Activated T-cell treated with anti-CD3 and anti-CD28 coated beads for 48 hours (primary cell): Measurements from ENCODE around the gene CALHM3.
"Not testable (repeated sequence)": the region's sequence is repeated elsewhere in the genome, so short reads cannot be mapped to it uniquely, and the experiment has no call there.

Experiments
- DNase-seq: peaks from one replicate; pipeline ENCODE4 v3.0.0-alpha.2; 2020; ENCODE audit warnings: low read depth

CALHM3 gene

DNA sequence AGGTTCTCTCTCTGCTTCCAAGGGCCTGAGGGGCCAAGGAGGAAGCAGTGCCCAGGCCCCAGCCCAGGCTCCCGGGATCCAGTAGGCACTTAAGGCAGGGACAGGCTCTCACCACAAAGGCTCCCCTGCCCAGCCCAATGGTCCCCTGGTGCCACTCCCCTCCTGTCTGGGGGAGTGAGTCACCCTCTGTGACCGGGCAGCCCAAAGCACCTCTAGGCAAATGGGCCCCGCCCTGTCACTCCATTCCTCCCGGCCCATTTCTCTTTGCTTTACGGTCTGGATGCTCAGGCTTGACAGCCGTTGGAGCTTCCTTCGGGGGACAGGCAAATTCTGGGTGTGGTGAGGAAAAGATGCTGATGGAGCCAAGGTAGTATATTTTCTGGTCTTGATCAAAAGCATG, at the start of gene CALHM3:
Gene CALHM3 (minus strand): TSS at position 106 of the 400 bp plus-strand sequence. CDS start 208 bp downstream, outside the sequence.
- DNase-seq = no peak

- DNase-seq = no peak
These were observed 49.5 kb upstream of the CALHM3 start for GRCh38 chr10:103528549-103528948.

DNA sequence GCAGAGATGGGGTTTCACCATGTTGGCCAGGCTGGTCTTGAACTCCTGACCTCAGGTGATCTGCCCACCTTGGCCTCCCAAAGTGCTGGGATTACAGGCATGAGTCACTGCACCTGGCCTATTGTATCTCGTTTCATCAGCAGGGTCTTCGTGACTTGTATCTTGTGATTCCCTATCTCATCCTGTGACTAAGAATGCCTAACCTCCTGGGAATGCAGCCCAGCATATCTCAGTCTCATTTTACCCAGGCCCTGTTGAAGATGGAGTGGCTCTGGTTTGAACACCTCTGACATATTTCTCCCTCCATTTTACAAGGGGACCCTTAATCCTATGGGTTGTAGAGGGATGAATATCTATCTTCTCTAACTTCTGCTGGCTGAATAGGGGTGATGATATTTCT, 48.4 kb upstream of the CALHM3 start:
- not testable (repeated sequence) for DNase-seq

- no peak for DNase-seq
These were observed 46.9 kb upstream of the CALHM3 start for GRCh38 chr10:103525901-103526300.

DNA sequence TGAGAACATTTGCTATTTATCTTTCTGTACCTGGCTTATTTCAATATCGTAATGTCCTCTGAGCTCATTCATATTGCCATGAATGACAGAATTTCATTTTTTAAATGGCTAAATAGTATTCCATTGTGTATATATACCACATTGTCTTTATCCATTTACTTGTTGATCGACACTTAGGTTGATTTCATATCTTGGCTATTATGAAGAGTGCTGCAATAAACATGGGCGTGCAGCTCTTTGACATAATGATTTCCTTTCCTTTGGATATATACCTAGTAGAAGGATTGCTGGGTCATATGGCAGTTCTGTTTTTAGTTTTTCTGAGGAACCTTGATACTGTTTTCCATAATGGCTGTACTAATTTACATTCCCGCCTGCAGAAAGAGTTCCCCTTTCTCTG, 44.6 kb upstream of the CALHM3 start:
- no peak for DNase-seq

- not testable (repeated sequence) for DNase-seq
These were observed 43.0 kb upstream of the CALHM3 start for GRCh38 chr10:103522006-103522405.

DNA sequence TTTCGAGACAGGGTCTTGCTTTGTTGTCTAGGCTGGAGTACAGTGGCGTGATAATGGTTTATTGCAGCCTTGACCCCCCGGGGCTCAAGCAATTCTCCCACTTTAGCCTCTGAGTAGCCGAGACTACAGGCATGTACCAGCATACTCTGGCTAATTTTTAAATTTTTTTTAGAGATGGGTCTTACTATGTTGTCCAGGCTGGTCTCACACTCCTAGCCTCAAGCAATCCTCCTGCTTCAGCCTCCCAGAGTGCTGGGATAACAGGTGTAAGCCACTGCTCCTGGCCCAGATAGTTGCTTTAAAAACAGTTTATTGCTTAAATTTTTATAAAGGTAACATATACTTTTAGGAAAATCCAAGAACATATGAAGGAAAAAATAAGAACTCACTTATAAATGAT, 40.8 kb upstream of the CALHM3 start:
- DNase-seq = no peak

GRCh38 chr10:103517234-103518085, 38.4 kb upstream of the CALHM3 start:
- DNase-seq = no peak

- DNase-seq = no peak
These were observed 35.2 kb upstream of the CALHM3 start for GRCh38 chr10:103514244-103514643.

DNA sequence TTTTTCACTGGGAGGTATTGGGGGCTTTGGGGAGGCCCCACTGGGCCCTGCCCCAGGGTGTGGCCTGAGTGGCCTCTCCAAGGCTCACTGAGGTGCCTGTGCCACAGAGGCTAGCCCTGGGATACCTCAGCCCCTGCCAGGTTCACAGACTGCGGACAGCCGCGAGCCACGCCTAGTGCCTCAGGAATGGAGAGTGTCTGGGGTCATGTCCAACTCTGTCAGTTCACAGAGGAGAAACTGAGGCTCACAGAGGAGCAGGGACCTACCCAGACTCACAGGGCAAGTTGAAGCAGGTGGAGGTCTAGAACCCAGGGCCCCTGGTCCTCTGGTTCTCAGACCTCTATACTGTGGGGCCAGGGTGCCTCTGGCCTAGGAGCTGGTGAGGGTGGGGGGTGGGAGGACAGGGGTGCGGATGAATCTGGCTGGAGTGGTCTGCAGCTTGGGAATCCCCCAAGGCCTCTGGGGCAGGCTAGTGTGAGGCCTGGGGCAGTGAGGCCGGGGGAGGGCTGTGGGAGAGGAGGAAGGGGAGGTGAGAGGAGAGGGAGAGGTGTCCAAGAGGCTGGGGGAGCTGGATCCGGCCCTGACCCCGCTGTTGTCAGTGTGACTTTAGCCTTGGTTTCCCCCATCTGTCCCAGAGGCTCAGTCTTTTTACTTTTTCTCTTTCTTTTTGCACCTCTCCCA, 34.5 kb upstream of the CALHM3 start:
- no peak for DNase-seq

DNA sequence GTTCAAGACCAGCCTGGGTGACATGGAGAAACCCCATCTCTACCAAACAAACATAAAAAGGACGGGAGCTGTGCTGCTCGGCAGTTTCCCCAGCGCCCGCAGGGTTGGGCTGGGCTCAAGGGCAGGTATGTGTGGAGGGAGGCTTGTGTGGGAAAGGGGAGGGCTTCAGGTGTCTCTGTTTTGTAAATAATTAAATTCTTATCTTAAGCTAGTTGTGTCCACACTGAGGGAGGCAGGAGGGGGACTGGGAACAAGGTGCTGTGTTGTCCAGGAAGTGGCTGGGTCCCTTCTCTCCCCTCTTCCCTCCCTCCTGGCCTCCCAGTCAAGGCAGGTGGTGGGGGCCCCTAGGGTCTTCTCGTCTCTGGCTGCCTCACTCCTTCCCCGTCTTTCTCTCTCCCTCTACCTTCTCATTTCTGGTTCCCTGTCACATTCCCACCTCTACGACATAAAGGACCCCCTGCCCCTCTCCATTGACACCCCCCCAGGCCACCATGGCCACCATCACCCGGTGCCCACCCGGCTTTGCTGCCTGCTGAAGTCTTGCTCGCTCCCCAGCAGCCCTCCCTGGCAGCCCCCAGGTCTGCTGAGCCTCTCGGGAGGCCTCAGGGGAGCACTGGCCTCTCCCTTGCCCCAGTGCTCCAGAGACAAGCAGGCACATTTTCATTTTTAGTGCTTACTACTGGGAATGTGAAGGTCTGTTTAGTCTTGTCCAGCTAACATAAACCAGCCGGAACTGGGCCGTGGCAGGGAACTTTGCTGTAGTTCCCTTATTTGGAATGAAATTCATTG, 33.7 kb upstream of the CALHM3 start:
- DNase-seq = no peak

GRCh38 chr10:103512166-103512565, 33.1 kb upstream of the CALHM3 start:
- DNase-seq = no peak

DNA sequence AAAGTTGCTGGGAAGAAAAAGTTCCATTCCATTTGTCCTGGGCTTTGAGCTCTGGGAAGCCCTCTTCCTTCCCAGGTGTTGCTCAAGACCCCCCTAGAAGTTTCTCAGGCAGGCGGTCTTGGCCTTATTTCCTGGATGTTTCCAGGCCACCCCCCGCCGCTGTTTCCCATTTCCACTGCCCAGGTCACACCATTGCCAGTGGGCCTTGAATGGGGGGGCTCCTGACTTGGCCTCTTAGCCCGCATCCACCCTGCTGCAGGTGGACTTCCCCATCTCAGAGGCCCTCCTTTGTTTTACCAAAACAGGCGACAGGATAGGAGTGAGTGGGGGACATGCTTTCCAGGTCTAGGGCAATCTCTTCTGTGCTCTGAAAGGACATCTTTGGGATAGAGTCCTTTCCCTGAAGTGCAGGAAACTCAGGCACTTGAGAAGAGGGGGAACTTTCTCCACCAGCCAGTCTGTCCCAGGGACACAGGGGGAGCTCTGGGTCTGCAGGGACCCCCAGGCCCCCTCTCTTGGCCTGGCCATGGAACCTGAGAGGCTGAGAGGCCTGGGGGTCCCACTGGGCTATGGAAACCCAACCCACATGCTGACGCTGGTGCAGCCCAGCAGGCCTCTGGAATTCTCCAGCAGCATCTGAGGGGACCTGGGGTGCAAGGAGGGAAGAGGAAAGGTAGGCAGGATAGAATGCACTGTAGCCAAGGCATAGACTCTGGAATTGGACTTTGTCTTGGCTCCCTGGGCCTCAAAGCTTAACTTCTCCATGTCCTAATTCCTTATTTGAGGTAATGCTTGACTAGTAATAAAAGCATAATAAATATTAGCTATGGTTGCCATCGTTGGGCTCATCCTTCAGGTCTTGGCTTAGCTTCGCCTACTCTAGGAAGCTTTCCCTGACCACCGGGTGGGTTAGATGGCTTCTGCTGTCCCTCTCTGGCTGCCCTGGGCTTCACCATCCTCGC, 32.0 kb upstream of the CALHM3 start:
- DNase-seq = no peak

GRCh38 chr10:103510046-103510685, 31.1 kb upstream of the CALHM3 start:
- no peak for DNase-seq

GRCh38 chr10:103507235-103508191, 28.5 kb upstream of the CALHM3 start:
- DNase-seq = no peak

- no peak for DNase-seq
These were observed 27.0 kb upstream of the CALHM3 start for GRCh38 chr10:103506061-103506460.

DNA sequence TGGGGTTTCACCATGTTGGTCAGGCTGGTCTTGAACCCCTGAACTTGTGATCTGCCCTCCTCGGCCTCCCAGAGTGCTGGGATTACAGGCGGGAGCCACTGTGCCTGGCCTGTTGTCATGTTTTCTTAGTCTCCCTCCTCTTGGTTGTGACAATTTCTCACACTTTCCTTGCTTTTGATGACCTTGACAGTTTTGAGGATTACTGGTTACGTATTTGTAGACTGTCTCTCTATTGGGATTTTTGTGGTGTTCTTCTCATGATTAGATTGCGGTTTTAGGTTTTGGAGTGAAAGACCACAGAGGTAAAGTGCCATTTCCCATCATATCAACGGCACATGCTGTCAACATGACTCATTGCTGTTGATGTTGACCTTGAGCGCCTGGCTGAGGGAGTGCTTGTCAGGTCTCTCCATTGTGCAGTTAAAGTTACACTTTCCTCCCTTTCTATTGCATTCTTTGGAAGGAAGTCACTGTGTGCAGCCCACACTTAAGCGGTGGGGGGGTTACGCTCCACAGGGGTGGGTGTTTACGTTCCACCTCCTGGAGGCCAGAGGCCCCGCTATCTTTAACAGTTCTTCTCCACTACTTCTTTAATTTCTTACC, 25.2 kb upstream of the CALHM3 start:
- DNase-seq = peak; percentile 27

GRCh38 chr10:103503777-103504176, 24.7 kb upstream of the CALHM3 start:
- not testable (repeated sequence) for DNase-seq
